Measurements from ENCODE around the gene STOML3. TPM values are rescaled to one million over a fixed set of nuclear protein-coding genes. Genes with fewer than 3 reads are reported as not detected.

The STOML3 gene
- total RNA-seq, 1 experiment from 2014 or later: not detected

Other genes with a start within 250 kb of the STOML3 start
- 8.7 and 9.7 TPM in 2 replicates for gene PROSER1, start 47.3 kb upstream of the STOML3 start, total RNA-seq (2014; rRNA removed; shearing (Covaris generic))
- gene NHLRC3, start 47.6 kb upstream of the STOML3 start, total RNA-seq (2014; rRNA removed; shearing (Covaris generic)): 15.8 and 19.8 TPM in 2 replicates

Measured in A172 (cell line).